ENCODE measurements around the gene PHAX.

DNA sequence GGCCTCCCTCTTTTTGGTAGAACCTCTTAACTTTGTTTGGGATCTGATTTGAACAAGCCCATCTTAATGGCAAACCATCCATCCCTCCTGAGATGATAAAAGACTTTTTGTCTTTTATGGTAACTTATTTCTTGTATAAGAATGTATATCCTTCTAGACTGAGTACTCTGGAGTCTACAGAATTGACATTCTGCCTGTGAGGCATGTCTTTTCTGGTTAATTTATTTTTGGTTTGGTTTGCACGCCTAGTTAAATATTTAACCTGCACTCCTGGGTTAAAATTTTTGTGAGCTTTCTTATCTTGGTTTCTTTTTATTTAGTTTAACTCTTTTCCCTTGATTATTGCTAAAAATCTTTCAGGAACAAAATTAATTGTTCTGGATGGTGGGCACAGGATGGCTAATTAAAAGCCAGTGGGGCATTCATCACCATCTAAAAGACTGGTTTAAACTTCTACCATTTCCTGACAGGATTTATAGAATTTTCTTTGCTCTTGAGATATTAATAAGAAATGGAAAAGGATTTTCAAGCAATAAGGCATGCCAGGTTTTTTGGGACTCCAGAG lies 50.3 kb downstream of the PHAX start:
- no peak for TF ChIP-seq POLR2A (IDR thresholded peaks at IDR 0.05)
- TF ChIP-seq, protein P1, sequence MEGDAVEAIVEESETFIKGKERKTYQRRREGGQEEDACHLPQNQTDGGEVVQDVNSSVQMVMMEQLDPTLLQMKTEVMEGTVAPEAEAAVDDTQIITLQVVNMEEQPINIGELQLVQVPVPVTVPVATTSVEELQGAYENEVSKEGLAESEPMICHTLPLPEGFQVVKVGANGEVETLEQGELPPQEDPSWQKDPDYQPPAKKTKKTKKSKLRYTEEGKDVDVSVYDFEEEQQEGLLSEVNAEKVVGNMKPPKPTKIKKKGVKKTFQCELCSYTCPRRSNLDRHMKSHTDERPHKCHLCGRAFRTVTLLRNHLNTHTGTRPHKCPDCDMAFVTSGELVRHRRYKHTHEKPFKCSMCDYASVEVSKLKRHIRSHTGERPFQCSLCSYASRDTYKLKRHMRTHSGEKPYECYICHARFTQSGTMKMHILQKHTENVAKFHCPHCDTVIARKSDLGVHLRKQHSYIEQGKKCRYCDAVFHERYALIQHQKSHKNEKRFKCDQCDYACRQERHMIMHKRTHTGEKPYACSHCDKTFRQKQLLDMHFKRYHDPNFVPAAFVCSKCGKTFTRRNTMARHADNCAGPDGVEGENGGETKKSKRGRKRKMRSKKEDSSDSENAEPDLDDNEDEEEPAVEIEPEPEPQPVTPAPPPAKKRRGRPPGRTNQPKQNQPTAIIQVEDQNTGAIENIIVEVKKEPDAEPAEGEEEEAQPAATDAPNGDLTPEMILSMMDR (IDR thresholded peaks at IDR 0.05): no peak

Data from uterus (tissue), 2 donors.